ENCODE measurements around the gene SLC36A4. TPM values are rescaled to one million over a fixed set of nuclear protein-coding genes. Genes with fewer than 3 reads are reported as not detected.

Gene SLC36A4
- total and polyA plus RNA-seq, 2 donors from 2014 or later = 8.2 to 19.4 TPM

GRCh38 chr11:93198215-93198845, 539 bp upstream of the SLC36A4 start:
- intact Hi-C loops (cut with DNase I) = no loop called here
- peak overlapping the region; percentile 75 to 95 (median 83) for H3K4me3 ChIP-seq (ENCODE audit: low read length in 3 of 3)
- DNase-seq (peak in 1 of 5 donors; percentile 62), FAIRE-seq (no peak)
- H3K9ac ChIP-seq (ENCODE audit: low read length in 3 of 3) = peak overlapping the region; percentile 51 to 76 (median 61)
- peaks cover 0 to 5% (median 0%) of the 10 kb centered on the region in 3 donors for H3K4me1 ChIP-seq (ENCODE audit: control insufficient read depth in 2 of 3, insufficient read depth in 2 of 3, low read depth in 1 of 3, low read length in 3 of 3)
- no peaks in the 10 kb centered on the region for H3K9me3 ChIP-seq (ENCODE audit: control insufficient read depth in 2 of 3, insufficient read depth in 1 of 3, low read length in 3 of 3)
- TF ChIP-seq, protein P1, sequence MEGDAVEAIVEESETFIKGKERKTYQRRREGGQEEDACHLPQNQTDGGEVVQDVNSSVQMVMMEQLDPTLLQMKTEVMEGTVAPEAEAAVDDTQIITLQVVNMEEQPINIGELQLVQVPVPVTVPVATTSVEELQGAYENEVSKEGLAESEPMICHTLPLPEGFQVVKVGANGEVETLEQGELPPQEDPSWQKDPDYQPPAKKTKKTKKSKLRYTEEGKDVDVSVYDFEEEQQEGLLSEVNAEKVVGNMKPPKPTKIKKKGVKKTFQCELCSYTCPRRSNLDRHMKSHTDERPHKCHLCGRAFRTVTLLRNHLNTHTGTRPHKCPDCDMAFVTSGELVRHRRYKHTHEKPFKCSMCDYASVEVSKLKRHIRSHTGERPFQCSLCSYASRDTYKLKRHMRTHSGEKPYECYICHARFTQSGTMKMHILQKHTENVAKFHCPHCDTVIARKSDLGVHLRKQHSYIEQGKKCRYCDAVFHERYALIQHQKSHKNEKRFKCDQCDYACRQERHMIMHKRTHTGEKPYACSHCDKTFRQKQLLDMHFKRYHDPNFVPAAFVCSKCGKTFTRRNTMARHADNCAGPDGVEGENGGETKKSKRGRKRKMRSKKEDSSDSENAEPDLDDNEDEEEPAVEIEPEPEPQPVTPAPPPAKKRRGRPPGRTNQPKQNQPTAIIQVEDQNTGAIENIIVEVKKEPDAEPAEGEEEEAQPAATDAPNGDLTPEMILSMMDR (IDR thresholded peaks at IDR 0.05; ENCODE audit: borderline replicate concordance, extremely low read depth, insufficient read depth) = no peak
- peak overlapping the region; percentile 36 to 93 for H3K27ac ChIP-seq (ENCODE audit: low read depth in 2 of 2, low read length in 2 of 2)
- H3K36me3 ChIP-seq (ENCODE audit: control insufficient read depth in 2 of 3, insufficient read depth in 3 of 3, low read length in 3 of 3) = no peaks in the 10 kb centered on the region
- H3K27me3 ChIP-seq (ENCODE audit: control insufficient read depth, insufficient read depth, low read length) = no peaks in the 10 kb centered on the region

- Histone ChIP-seq H3K27me3 (ENCODE audit: control insufficient read depth, insufficient read depth, low read length) (no peaks in the 10 kb centered on the region), H3K36me3 (ENCODE audit: control insufficient read depth in 2 of 3, insufficient read depth in 3 of 3, low read length in 3 of 3) (no peaks in the 10 kb centered on the region), H3K9ac (ENCODE audit: low read length in 3 of 3) (peak overlapping the region; percentile 61 to 91 (median 76)), H3K4me3 (ENCODE audit: low read length in 3 of 3) (peak overlapping the region; percentile 83 to 95 (median 94)), H3K9me3 (ENCODE audit: control insufficient read depth in 2 of 3, insufficient read depth in 1 of 3, low read length in 3 of 3) (no peaks in the 10 kb centered on the region), H3K4me1 (ENCODE audit: control insufficient read depth in 2 of 3, insufficient read depth in 2 of 3, low read depth in 1 of 3, low read length in 3 of 3) (peaks cover 0 to 5% (median 0%) of the 10 kb centered on the region in 3 donors), H3K27ac (ENCODE audit: low read depth in 2 of 2, low read length in 2 of 2) (peak overlapping the region; percentile 93 to 96)
- TF ChIP-seq, protein P1 (IDR thresholded peaks at IDR 0.05; ENCODE audit: borderline replicate concordance, extremely low read depth, insufficient read depth) = no peak
- DNase-seq (no peak), FAIRE-seq (peak; percentile 70)
- intact Hi-C loops (cut with DNase I) = no loop called here
Measured at GRCh38 chr11:93196816-93197379, 893 bp downstream of the SLC36A4 start.

GRCh38 chr11:93194673-93195291, 3.0 kb downstream of the SLC36A4 start:
- Histone ChIP-seq H3K36me3 (ENCODE audit: control insufficient read depth in 2 of 3, insufficient read depth in 3 of 3, low read length in 3 of 3) (no peaks in the 10 kb centered on the region), H3K27ac (ENCODE audit: low read depth in 2 of 2, low read length in 2 of 2) (no peak overlapping the region), H3K4me1 (ENCODE audit: control insufficient read depth in 2 of 3, insufficient read depth in 2 of 3, low read depth in 1 of 3, low read length in 3 of 3) (peaks cover 0 to 5% (median 0%) of the 10 kb centered on the region in 3 donors), H3K9ac (ENCODE audit: low read length in 3 of 3) (no peak overlapping the region), H3K27me3 (ENCODE audit: control insufficient read depth, insufficient read depth, low read length) (no peaks in the 10 kb centered on the region), H3K9me3 (ENCODE audit: control insufficient read depth in 2 of 3, insufficient read depth in 1 of 3, low read length in 3 of 3) (no peaks in the 10 kb centered on the region), H3K4me3 (ENCODE audit: low read length in 3 of 3) (no peak overlapping the region)
- intact Hi-C loops (cut with DNase I) = no loop called here
- no peak for DNase-seq
- FAIRE-seq = no peak
- TF ChIP-seq, protein P1 (IDR thresholded peaks at IDR 0.05; ENCODE audit: borderline replicate concordance, extremely low read depth, insufficient read depth) = no peak

Data from kidney (tissue), 14 donors.